CD4-positive, alpha-beta T cell treated with Interleukin-15 for 1 hour (primary cell): ENCODE data around the gene ABAT.

Experiments used
- DNase-seq: peaks from one replicate; pipeline ENCODE4 v3.0.0-alpha.2; 2020

Gene ABAT

GRCh38 chr16:8826278-8826879 is 152.0 kb downstream of the ABAT start:
- DNase-seq, result no peak

- DNase-seq, result no peak
These were observed 154.2 kb downstream of the ABAT start for GRCh38 chr16:8828541-8829165.

GRCh38 chr16:8831450-8831849 is 157.0 kb downstream of the ABAT start:
- no peak for DNase-seq

GRCh38 chr16:8831871-8832716 is 157.7 kb downstream of the ABAT start:
- no peak for DNase-seq

DNA sequence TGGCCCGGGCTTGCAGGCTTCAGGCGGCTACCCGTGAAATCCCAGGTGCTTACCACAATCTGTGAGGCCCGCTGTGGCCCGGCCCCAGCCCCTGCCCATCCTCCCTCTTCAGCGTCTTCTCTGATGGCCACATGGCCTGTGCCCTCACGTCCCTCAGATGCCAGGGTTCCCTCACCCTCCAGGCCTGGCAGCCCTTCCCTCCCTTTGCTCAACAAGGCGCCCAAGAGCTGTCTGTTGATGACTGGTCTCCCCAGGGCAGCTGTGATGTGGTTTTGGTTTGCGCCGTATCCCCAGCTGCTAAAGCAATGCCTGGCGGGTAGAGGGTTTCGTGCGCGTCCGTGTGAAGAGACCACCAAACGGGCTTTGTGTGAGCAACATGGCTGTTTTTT is 158.3 kb downstream of the ABAT start:
- DNase-seq, result peak; percentile 41
